T-helper 1 cell treated with Interleukin-12 subunit alpha and Interleukin-12 subunit beta and Interleukin-4 antibody, amounts not matched to agents 30 μg/mL and 1 μg/mL, for 36 hours (primary cell): ENCODE results near the gene RNF145.
"Not testable (repeated sequence)": the region's sequence is repeated elsewhere in the genome, so short reads cannot be mapped to it uniquely, and the experiment has no call there.

ENCODE experiments used
- H3K27ac Mint-ChIP-seq: one replicate; pipeline ENCODE4 v1.8.0; 2021; ENCODE audit warnings: mild to moderate bottlenecking, mixed read lengths
- H3K27me3 Mint-ChIP-seq: one replicate; pipeline ENCODE4 v1.8.0; 2021; ENCODE audit warnings: low read depth, mixed read lengths
- H3K36me3 Mint-ChIP-seq: one replicate; pipeline ENCODE4 v1.8.0; 2021; ENCODE audit warnings: low read depth, mixed read lengths
- H3K4me1 Mint-ChIP-seq: one replicate; pipeline ENCODE4 v1.8.0; 2021; ENCODE audit warnings: low read depth, mixed read lengths
- H3K4me3 Mint-ChIP-seq: one replicate; pipeline ENCODE4 v1.8.0; 2021; ENCODE audit warnings: mild to moderate bottlenecking, moderate library complexity, mixed read lengths
- H3K9me3 Mint-ChIP-seq: one replicate; pipeline ENCODE4 v1.8.0; 2021; ENCODE audit warnings: mixed read lengths

Gene RNF145, protein sequence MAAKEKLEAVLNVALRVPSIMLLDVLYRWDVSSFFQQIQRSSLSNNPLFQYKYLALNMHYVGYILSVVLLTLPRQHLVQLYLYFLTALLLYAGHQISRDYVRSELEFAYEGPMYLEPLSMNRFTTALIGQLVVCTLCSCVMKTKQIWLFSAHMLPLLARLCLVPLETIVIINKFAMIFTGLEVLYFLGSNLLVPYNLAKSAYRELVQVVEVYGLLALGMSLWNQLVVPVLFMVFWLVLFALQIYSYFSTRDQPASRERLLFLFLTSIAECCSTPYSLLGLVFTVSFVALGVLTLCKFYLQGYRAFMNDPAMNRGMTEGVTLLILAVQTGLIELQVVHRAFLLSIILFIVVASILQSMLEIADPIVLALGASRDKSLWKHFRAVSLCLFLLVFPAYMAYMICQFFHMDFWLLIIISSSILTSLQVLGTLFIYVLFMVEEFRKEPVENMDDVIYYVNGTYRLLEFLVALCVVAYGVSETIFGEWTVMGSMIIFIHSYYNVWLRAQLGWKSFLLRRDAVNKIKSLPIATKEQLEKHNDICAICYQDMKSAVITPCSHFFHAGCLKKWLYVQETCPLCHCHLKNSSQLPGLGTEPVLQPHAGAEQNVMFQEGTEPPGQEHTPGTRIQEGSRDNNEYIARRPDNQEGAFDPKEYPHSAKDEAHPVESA

DNA sequence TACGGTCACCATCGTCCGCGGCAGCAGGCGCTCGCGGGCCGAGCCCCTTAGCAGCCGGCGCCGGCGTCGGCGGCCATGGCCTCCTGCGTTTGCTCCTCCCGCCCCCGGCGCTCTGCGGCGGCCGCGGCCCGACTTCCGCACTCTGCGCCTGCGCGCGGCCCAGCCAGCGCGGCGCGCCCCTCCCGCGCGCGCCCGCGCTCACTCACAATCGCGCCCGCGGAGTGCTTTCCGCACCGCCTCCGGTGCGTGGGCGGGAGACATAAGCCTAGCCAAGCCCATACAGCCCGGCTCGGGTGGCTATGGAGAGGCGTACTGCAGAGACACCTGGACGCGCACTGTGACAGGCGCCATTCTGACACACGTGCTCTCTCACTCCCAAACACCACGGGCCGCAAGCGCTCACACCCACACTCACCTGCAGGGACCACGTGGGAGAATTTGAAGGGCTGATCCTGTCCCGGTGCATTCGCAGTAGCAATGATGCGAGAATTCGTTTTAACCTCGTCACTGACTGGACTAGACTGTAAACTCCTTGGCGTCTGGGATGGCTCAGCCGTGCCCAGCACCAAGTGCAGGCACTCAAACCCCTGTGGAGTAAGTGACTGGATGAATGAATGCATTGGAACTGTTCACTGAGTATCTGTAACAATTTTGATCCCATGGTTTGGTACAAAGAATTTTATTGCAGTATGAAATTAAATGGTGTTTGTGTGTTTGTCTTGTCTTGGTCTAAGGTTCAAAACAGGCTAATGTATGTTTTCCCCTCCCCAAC is at the start of gene RNF145:
RNF145 (minus strand) TSS at position 116 of the 772 bp plus-strand sequence. CDS start 5,936 bp downstream, outside the sequence.
- H3K9me3 Mint-ChIP-seq, result no peaks in the 10 kb centered on the region
- peaks cover 14% of the 10 kb centered on the region for H3K36me3 Mint-ChIP-seq
- H3K27ac Mint-ChIP-seq, result peak within 1 kb of the TSS; percentile 98
- H3K4me3 Mint-ChIP-seq, result peak within 1 kb of the TSS; percentile 99
- H3K4me1 Mint-ChIP-seq, result peaks cover 47% of the 10 kb centered on the region
- no peaks in the 10 kb centered on the region for H3K27me3 Mint-ChIP-seq

DNA sequence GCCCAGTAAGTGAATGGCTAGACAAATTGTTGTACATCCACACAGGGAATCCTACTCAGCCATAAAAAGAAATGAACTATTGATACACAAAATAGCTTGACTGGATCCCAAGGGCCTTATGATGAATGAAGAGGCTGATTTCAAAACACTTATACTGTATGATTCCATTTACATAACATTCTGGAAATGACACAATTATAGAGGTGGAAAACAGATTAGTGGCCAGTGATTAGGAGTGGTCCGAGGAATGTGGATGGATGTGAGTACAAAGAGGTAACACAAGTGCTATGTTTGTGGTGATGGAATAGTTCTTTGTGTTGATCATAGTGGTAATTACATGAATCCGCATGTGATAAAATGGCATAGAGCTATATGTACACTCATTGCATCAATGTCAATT is 49.0 kb upstream of the RNF145 start:
- Mint-ChIP-seq H3K4me3 (no peak overlapping the region), H3K4me1 (peaks cover 12% of the 10 kb centered on the region), H3K36me3 (peaks cover 3% of the 10 kb centered on the region), H3K27me3 (peaks cover 20% of the 10 kb centered on the region), H3K9me3 (no peaks in the 10 kb centered on the region), H3K27ac (no peak overlapping the region)

DNA sequence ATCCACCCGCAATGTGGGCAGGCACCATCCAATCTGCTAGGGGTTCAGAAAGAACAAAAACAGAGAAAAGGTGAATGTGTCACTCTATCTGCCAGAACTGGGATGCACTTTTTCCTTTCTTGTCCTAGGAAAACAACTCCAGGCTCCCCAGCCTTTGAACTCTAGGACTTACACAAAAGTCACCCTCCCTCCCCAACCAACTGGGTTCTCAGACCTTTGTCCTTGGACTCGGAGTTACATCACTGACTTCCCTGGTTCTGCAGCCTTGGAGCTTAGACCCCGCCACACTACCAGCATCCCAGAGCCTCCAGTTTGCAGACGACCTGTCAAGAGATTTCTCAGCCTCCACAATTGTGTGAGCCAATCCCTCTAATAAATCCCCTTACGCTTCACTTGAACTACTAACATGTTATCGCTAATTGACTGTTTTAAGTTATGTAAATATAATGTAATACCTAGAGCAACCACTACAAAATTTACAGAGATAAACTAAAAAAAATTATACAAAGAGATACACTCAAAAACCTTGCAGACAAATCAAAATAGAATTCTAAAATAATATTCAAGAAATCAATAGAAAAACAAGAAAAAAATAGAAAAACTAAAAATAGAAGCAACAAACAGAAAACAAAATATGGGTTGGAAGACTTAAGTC is 48.4 kb upstream of the RNF145 start:
- peaks cover 2% of the 10 kb centered on the region for H3K36me3 Mint-ChIP-seq
- H3K27ac Mint-ChIP-seq, result no peak overlapping the region
- H3K4me3 Mint-ChIP-seq, result no peak overlapping the region
- peaks cover 10% of the 10 kb centered on the region for H3K4me1 Mint-ChIP-seq
- no peaks in the 10 kb centered on the region for H3K9me3 Mint-ChIP-seq
- peaks cover 20% of the 10 kb centered on the region for H3K27me3 Mint-ChIP-seq

DNA sequence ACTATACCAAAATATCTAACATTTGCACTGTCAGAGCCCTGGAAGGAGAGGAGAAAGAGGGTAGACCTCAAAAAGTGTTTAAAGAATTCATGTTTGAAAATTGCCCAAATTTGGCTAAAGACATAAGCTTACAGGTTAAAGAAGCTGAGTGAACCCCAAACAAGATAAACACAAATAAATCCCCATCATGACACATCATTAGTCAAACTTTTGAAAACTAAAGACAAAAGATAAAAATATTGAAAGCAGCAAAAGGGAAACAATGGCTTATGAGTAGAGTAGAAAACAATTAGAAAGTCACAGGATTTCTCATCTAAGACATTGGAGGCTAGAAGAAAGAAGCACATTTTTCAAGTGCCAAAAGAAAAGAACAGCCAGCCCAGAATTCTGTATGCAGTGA is 47.7 kb upstream of the RNF145 start:
- H3K27me3 Mint-ChIP-seq, result peaks cover 20% of the 10 kb centered on the region
- H3K36me3 Mint-ChIP-seq, result no peaks in the 10 kb centered on the region
- H3K27ac Mint-ChIP-seq, result no peak overlapping the region
- peaks cover 6% of the 10 kb centered on the region for H3K4me1 Mint-ChIP-seq
- no peak overlapping the region for H3K4me3 Mint-ChIP-seq
- no peaks in the 10 kb centered on the region for H3K9me3 Mint-ChIP-seq

DNA sequence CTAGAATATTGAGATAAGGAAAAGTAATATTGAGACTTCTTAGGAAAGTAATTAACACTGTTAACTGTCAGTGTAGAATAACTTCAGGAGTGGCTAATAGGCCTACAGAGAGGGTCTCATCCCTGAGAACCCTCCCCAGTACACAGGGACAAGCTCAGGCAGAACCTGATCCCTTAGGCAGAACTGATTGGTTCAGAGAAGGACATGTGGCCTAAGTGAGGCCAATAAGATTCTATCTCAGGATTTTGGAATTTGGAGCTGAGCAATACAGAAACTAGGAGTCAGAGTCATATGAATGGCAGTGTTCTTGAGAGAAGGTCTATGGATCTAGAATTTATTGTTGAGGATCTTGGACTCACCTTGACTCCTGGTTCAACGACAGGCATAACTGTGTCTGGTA is 42.8 kb upstream of the RNF145 start:
- Mint-ChIP-seq H3K36me3 (no peaks in the 10 kb centered on the region), H3K4me1 (no peaks in the 10 kb centered on the region), H3K4me3 (no peak overlapping the region), H3K27ac (no peak overlapping the region), H3K9me3 (no peaks in the 10 kb centered on the region), H3K27me3 (peaks cover 12% of the 10 kb centered on the region)

DNA sequence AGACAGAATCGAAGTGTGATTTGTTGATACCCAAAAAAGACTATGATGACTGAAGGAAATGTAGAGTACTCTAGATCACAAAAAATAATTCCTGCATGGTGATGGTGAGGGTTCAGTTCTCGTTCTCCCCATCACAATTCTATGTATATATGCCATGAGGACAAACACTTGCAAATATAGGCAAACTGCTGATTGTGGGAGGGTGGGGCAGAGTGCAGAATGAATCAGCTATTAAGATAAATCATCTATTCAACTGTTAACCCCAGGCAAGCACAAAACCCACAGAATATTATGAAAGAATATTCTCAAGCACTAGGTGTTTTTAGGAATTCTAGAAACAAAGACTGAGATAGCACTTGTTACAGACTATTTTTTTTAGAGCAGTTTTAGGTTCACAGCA is 39.8 kb upstream of the RNF145 start:
- no peaks in the 10 kb centered on the region for H3K36me3 Mint-ChIP-seq
- peaks cover 4% of the 10 kb centered on the region for H3K27me3 Mint-ChIP-seq

DNA sequence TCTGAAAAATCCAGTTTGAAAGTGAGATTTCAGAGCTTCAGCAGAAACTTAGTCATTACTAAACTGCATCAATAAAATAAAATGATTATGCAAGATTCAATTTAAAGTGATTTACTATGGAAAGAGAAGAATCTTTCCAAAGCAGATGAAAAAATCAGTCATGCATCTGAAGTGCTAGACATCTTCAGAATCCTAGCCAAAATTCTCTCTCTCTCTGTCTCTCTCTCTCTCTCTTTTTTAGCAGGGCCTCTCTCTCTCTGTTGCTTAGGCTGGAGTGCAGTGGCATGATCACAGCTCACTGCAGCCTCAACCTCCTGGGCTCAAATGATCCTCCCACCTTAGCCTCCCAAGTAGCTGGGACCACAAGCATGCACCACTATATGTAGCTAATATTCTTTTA is 35.5 kb upstream of the RNF145 start:
- no peaks in the 10 kb centered on the region for H3K36me3 Mint-ChIP-seq
- no peak overlapping the region for H3K27ac Mint-ChIP-seq
- H3K4me1 Mint-ChIP-seq, result peaks cover 17% of the 10 kb centered on the region
- H3K4me3 Mint-ChIP-seq, result no peak overlapping the region
- H3K9me3 Mint-ChIP-seq, result no peaks in the 10 kb centered on the region
- peaks cover 4% of the 10 kb centered on the region for H3K27me3 Mint-ChIP-seq

More for the DNA sequence above, 39.8 kb upstream of the RNF145 start:
- Mint-ChIP-seq H3K27ac (no peak overlapping the region), H3K4me1 (peaks cover 2% of the 10 kb centered on the region), H3K4me3 (no peak overlapping the region), H3K9me3 (no peaks in the 10 kb centered on the region)

DNA sequence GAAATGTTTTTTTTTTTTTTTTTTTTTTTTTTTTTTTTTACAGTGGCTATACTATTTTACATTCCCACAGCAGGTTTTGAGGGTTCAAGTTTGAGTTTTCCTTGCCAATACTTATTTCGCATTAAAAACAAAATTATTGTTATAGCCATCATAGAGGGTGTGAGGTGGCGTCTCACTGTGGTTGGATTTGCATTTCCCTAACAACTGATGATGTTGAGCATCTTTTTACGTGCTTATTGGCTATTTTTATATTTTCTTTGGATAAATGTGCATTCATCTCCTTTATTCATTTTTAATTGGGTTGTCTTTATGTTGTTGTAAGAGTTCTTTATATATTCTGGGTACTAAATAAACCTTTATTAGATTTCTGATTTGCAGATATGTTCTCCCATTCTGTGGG is 34.8 kb upstream of the RNF145 start:
- no peaks in the 10 kb centered on the region for H3K36me3 Mint-ChIP-seq
- no peaks in the 10 kb centered on the region for H3K9me3 Mint-ChIP-seq
- no peak overlapping the region for H3K27ac Mint-ChIP-seq
- peaks cover 17% of the 10 kb centered on the region for H3K4me1 Mint-ChIP-seq
- no peak overlapping the region for H3K4me3 Mint-ChIP-seq
- peaks cover 4% of the 10 kb centered on the region for H3K27me3 Mint-ChIP-seq

DNA sequence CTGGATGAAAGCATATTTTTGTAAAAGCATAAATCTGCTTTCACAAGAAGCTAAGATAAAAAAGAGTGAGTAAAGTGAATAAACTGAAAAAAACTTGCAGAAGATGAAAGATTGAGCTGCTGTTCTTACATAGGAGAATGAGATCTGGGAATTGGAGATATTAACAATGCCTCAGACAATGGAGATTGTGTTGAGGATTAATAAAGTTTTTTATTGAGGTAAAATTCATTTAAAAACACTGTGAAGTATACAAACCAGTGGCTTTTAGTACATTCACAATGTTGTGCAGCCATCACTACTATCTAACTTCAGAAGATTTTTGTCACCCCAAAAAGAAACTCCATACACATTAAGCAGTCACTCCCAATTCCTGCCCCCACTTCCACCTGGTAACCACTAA is 34.0 kb upstream of the RNF145 start:
- Mint-ChIP-seq H3K36me3 (no peaks in the 10 kb centered on the region), H3K27me3 (no peaks in the 10 kb centered on the region), H3K4me3 (no peak overlapping the region), H3K4me1 (peaks cover 17% of the 10 kb centered on the region), H3K27ac (no peak overlapping the region), H3K9me3 (no peaks in the 10 kb centered on the region)

DNA sequence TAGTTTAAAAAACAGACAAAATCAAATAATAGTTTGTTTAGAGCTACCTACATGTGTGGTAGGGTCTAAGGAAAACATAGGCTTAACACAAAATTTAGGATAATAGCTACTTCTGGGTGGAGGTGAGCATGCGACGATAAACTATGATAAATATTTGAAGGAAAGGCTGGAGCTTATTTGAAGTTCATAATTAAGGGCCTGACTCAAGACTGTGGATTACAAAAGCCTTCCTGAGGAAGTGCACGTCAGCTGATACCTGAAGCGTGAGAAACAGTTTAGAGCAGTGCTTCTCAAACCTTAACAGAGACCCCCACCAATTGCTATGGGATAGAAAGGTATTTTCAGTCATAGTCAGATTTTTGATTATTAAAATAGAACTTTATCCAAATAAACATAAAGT is 33.3 kb upstream of the RNF145 start:
- Mint-ChIP-seq H3K4me1 (peaks cover 17% of the 10 kb centered on the region), H3K27ac (no peak overlapping the region), H3K27me3 (no peaks in the 10 kb centered on the region), H3K36me3 (no peaks in the 10 kb centered on the region), H3K9me3 (no peaks in the 10 kb centered on the region), H3K4me3 (no peak overlapping the region)

DNA sequence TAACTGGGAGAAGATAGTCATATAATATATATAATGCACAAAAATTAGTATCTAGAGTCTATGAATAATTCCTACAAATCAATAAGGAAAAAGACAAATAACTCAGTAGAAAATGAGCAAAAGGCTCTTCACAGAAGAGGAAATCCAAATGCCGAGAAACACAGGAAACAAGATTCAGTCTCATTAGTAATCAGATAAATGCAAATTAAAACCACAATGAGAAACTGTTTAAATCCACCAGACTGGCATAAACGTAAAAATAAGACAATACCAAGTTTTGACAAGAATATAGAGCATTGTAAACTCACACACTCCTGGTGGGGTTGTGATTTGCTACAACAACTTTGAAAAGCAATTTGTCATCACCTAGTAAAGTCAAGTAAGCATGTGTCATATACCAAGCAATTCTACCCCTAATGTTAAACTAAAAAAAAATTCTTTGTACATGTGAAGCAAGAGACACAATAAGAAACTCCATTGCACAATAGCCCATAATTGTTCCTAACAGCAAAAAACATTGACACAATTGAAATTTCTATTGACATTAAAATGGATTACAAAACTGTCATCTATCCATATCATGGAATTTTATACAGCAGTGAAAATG is 32.7 kb upstream of the RNF145 start:
- Mint-ChIP-seq H3K36me3 (no peaks in the 10 kb centered on the region), H3K27ac (no peak overlapping the region), H3K4me1 (peaks cover 17% of the 10 kb centered on the region), H3K9me3 (no peaks in the 10 kb centered on the region), H3K27me3 (no peaks in the 10 kb centered on the region), H3K4me3 (no peak overlapping the region)

DNA sequence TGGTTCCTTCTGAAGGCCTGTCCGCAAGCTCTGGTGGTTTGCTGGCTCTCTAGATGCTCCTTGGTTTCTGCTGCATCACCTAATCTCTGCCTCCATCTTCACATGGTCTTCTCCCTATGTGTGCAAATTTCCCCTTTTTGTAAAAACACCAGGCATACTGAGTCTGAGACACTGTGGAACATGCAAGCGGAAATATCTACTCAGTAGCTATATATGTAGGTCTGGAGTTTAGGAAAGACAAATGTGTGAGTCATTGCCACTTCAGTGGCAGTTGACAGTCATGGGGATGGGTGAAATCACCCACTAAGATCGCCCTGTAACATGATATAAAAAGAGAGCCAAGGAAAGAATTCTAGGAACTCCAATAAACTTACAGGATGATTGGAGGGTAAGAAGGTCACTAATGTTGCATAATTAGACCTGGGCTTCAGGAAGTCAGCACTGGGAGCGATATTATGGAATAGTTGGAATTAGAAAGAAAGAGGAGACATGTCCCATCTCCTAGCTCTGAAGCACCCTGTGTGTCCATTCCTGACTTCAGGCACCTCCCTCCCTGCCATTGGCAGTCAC is 31.0 kb upstream of the RNF145 start:
- H3K4me1 Mint-ChIP-seq, result peaks cover 17% of the 10 kb centered on the region
- no peaks in the 10 kb centered on the region for H3K9me3 Mint-ChIP-seq
- no peaks in the 10 kb centered on the region for H3K27me3 Mint-ChIP-seq
- no peaks in the 10 kb centered on the region for H3K36me3 Mint-ChIP-seq
- H3K27ac Mint-ChIP-seq, result no peak overlapping the region
- H3K4me3 Mint-ChIP-seq, result no peak overlapping the region

DNA sequence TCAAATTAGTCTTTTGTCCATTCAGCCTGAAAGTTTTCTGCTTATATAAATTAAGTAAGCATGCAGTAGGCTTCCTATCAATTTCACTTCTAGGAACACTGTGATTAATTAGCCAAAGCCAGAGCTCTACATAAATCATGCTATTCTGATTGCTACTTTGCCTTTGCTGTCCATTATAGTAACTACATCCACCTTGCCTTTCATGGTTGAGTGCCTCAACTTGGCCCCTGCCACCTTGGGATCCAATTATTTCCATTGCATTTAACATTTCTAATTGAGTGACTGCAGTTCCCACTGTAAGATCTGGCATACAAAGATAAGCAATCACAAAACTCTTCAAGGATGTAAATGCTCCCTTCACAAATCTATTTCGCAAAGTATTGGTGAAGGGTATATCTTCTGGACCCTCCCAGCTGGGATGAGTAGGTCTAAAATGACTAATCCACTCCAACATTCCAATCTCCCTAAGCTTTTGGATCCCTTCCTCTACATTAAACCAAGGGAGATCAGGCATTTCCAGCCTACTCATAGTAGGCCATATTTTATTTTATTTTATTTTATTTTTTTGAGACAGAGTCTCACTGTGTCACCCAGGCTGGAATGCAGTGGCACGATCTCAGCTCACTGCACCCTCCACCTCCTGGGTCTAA is 26.6 kb upstream of the RNF145 start:
- not testable (repeated sequence) for H3K27me3 Mint-ChIP-seq, H3K36me3 Mint-ChIP-seq, H3K27ac Mint-ChIP-seq, H3K4me1 Mint-ChIP-seq, H3K4me3 Mint-ChIP-seq, H3K9me3 Mint-ChIP-seq
